Peyer's patch (tissue), 4 donors: Measurements from ENCODE around the gene FDXR. TPM values are rescaled to one million over a fixed set of nuclear protein-coding genes. Genes with fewer than 3 reads are reported as not detected.

Source experiments
- DNase-seq, 3 donors: peaks; one replicate each; pipeline ENCODE4 v3.0.0-alpha.2; 2017 to 2019
- H3K27ac ChIP-seq, 4 donors: fragments of 200-600 bp; sonication (generic); one replicate each; pipeline ENCODE4 v1.5.1; 2016 to 2019
- H3K27me3 ChIP-seq, 2 donors: fragments of 200-600 bp; sonication (generic); one replicate each; pipeline ENCODE4 v1.5.1; 2019
- H3K36me3 ChIP-seq, 3 donors: fragments of 200-600 bp; sonication (generic); one replicate each; pipeline ENCODE4 v1.5.1; 2016 to 2019
- H3K4me1 ChIP-seq, 4 donors: fragments of 200-600 bp; sonication (generic); one replicate each; pipeline ENCODE4 v1.5.1; 2016 to 2019
- H3K4me3 ChIP-seq, 4 donors: fragments of 200-600 bp; sonication (generic); 1 replicate in 3 of 4; 2 replicates in 1 of 4; pipeline ENCODE4 v1.5.1; 2016 to 2019; ENCODE audit warnings: mild to moderate bottlenecking in 1 of 4
- H3K9me3 ChIP-seq, 4 donors: fragments of 200-600 bp; sonication (generic); one replicate each; pipeline ENCODE4 v1.5.1; 2016 to 2019; ENCODE audit warnings: mild to moderate bottlenecking in 1 of 4
- CTCF ChIP-seq, 6 experiments: fragments of 450-650 bp in 4 of 6; fragments of 200-600 bp in 2 of 6; sonication (generic) in 1 of 6; IDR thresholded peaks; one replicate each; pipeline ENCODE4 v1.5.1; 2017 to 2019; ENCODE audit warnings: antibody characterized with exemption in 6 of 6, mild to moderate bottlenecking in 3 of 6, moderate library complexity in 1 of 6
- POLR2A ChIP-seq, 2 donors: fragments of 450-650 bp; IDR thresholded peaks; one replicate each; pipeline ENCODE4 v1.5.1; 2017; ENCODE audit warnings: antibody characterized with exemption in 2 of 2, mild to moderate bottlenecking in 2 of 2, moderate library complexity in 2 of 2
- total RNA-seq, 4 donors: library from RNA; depleted of rRNA; stranded (reverse); fragments of >200 nt; gene quantifications; one replicate each; pipeline ENCODE4 v1.1.0, GENCODE V29; 2016

The FDXR gene
- total RNA-seq, 4 donors from 2014 or later: 1.7 to 16.1 (median 13.1) TPM

DNA sequence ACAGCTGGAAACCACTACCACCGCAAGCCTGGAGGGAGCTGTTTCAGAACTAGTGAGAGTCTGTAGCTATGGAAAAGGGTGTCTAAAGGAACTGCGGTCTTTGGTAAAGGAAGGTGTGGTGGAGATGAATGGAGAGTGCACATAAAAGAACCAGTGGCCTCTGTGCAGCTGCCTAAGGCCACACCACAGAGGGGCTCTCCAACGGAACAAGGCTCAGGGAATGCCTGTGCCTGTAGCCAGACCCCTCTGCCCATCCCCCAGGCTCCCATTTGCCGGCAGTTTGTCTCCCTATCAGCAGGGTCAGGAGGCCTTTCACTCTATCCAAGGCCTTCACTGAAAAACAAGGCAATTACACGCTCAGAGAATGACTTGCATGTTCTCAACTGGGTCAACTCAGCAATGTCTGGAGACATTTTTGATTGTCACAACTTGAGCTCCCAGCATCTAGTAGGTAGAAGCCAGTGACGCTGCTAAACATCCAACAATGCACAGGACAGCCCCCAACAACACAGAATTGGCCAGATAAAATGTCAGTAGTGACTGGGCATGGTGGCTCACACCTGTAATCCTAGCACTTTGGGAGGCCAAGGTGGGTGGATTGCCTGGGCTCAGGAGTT, 3.3 kb upstream of the FDXR start:
- Histone ChIP-seq H3K4me1 (peaks cover 3 to 28% (median 6%) of the 10 kb centered on the region in 4 donors), H3K27me3 (no peaks in the 10 kb centered on the region), H3K27ac (no peak overlapping the region), H3K36me3 (no peaks in the 10 kb centered on the region), H3K4me3 (no peak overlapping the region), H3K9me3 (no peaks in the 10 kb centered on the region)
- TF ChIP-seq POLR2A (IDR thresholded peaks at IDR 0.05): no peak
- TF ChIP-seq CTCF (IDR thresholded peaks at IDR 0.05): no peak
- DNase-seq: no peak

DNA sequence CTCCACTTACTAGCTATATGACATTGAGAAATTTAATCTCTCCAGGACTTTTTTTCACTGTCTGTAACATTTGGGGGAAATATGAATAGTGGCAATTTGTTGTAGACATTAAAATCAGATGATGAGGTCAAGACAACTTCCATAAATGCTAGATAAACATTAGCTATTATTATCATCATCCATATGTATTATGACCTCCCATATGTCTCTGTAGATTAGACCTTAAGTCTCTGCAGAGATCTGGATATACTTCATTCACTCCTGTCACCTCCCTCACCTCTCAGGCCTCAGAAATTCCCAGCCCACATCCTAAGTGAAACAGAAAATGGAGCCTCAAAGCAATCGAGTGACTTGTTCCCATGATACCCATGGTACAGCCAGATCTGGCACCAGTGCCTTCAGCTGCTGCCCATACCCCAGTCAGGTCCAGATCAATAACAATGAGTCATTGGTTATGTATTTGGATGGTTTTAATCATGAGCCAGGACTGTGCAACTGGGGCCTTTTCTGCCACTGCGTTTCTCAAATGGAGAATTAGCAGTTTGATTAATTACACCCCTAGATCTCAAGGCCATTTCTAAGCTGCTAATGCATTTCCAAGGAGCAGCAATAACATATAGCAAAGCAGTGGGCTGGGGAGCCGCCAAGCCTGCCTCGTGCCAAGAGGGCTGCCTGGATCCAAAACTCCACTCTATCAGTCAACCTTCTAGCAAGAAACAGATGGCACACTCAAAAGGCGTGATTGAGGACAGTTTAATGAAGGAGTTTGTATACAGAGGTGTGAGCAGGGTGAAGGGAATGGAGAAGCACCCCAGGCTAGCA, 2.6 kb upstream of the FDXR start:
- no peak overlapping the region for H3K27ac ChIP-seq
- no peaks in the 10 kb centered on the region for H3K36me3 ChIP-seq
- TF ChIP-seq POLR2A (IDR thresholded peaks at IDR 0.05) (no peak), CTCF (IDR thresholded peaks at IDR 0.05) (no peak)
- H3K4me3 ChIP-seq: no peak overlapping the region
- no peaks in the 10 kb centered on the region for H3K27me3 ChIP-seq
- DNase-seq: no peak
- H3K9me3 ChIP-seq: no peaks in the 10 kb centered on the region
- H3K4me1 ChIP-seq: peaks cover 3 to 28% (median 6%) of the 10 kb centered on the region in 4 donors

DNA sequence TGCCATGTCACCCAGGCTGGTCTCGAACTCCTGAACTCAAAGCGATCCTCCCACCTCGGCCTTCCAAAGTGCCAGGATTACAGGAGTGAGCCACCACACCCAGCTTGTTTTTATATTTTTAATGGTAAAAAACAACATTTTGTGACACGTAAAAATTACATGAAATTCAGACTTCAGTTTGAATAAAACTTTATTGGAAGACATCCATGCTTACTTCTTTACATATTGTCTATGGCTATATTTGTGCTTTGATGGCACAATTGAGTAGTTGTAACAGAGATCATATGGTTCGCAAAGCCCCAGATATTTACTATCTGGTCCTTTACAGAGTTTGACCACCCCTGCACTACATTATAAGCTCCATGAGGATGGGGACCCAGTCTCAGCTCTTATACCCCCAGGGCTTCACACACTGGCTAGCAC, 1.8 kb upstream of the FDXR start:
- H3K4me3 ChIP-seq: no peak overlapping the region
- TF ChIP-seq POLR2A (IDR thresholded peaks at IDR 0.05) (no peak), CTCF (IDR thresholded peaks at IDR 0.05) (no peak)
- H3K27ac ChIP-seq: no peak overlapping the region
- H3K9me3 ChIP-seq: no peaks in the 10 kb centered on the region
- peaks cover 3 to 28% (median 6%) of the 10 kb centered on the region in 4 donors for H3K4me1 ChIP-seq
- H3K27me3 ChIP-seq: no peaks in the 10 kb centered on the region
- no peak for DNase-seq
- H3K36me3 ChIP-seq: no peaks in the 10 kb centered on the region

- no peaks in the 10 kb centered on the region for H3K36me3 ChIP-seq
- peak overlapping the region; percentile 70 to 74 (median 73) for H3K4me3 ChIP-seq
- DNase-seq: no peak
- H3K4me1 ChIP-seq: peaks cover 3 to 28% (median 6%) of the 10 kb centered on the region in 4 donors
- H3K9me3 ChIP-seq: no peaks in the 10 kb centered on the region
- H3K27me3 ChIP-seq: no peaks in the 10 kb centered on the region
- TF ChIP-seq CTCF (IDR thresholded peaks at IDR 0.05) (no peak), POLR2A (IDR thresholded peaks at IDR 0.05) (no peak)
- peak overlapping the region; percentile 85 to 97 (median 90) for H3K27ac ChIP-seq
Observed at GRCh38 chr17:74873874-74874614, 1.2 kb upstream of the FDXR start.

- DNase-seq: peak; percentile 99 to 100 (median 100)
- Histone ChIP-seq H3K4me1 (peaks cover 3 to 23% (median 6%) of the 10 kb centered on the region in 4 donors), H3K9me3 (no peaks in the 10 kb centered on the region), H3K4me3 (peak overlapping the region; percentile 70 to 79 (median 74)), H3K36me3 (no peaks in the 10 kb centered on the region), H3K27me3 (no peaks in the 10 kb centered on the region), H3K27ac (peak overlapping the region; percentile 85 to 97 (median 90))
- TF ChIP-seq CTCF (IDR thresholded peaks at IDR 0.05): peak in 2 of 6 experiments; percentile 3 to 13
- peak; percentile 98 for TF ChIP-seq POLR2A (IDR thresholded peaks at IDR 0.05)
Observed at GRCh38 chr17:74873037-74873873, 461 bp upstream of the FDXR start.
